GM12891 (cell line): ENCODE measurements around the gene ARPC4.

ENCODE experiments used
- PAX5 ChIP-seq: IDR thresholded peaks from 2 replicates; pipeline ENCODE4 v1.6.1; 2011; ENCODE audit warnings: low read length, moderate library complexity, mild to moderate bottlenecking; ENCODE audit not compliant: insufficient read depth, severe bottlenecking
- POLR2A ChIP-seq: IDR thresholded peaks from 2 replicates; pipeline ENCODE4 v1.6.1; 2011; ENCODE audit warnings: low read depth, low read length, control low read depth
- POLR2AphosphoS5 ChIP-seq: IDR thresholded peaks from 2 replicates; pipeline ENCODE4 v1.6.1; 2011; ENCODE audit warnings: low read depth, low read length, control low read depth
- POU2F2 ChIP-seq: IDR thresholded peaks from 2 replicates; pipeline ENCODE4 v1.6.1; 2011; ENCODE audit warnings: low read depth, mild to moderate bottlenecking, control low read depth, low read length, moderate library complexity
- SPI1 ChIP-seq: IDR thresholded peaks from 2 replicates; pipeline ENCODE4 v1.6.1; 2011; ENCODE audit warnings: low read depth, low read length, control low read depth
- TAF1 ChIP-seq: IDR thresholded peaks from 2 replicates; pipeline ENCODE4 v1.6.1; 2011; ENCODE audit warnings: low read depth, low read length, control low read depth

DNA sequence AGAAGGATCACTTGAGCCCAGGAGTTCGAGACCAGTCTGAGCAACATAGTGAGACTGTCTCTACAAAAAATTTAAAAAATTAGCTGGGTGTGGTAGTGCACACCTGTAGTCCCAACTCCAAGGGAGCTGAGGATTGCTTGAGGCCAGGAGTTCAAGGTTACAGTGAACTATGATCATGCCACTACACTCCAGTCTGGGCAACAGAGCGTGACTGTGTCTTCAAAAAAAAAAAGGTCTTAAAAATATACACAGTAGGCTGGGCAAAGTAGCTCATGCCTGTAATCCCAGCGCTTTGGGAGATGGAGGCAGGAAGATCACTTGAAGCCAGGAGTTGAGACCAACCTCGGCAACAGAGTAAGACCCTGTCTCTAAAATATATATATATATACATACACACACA, 12.0 kb upstream of the ARPC4 start:
- TF ChIP-seq TAF1 (no peak), POLR2AphosphoS5 (no peak), POLR2A (no peak), SPI1 (no peak), PAX5 (peak; percentile 69), POU2F2 (no peak)
